Mammary epithelial cell (primary cell): ENCODE measurements around the gene HSF2.

Source experiments
- CTCF ChIP-seq, 2 donors: IDR thresholded peaks in 1 of 2; conservative IDR thresholded peaks in 1 of 2; 2 replicates each; pipeline ENCODE4 v1.5.1; 2011 to 2012; ENCODE audit warnings: inconsistent platforms in 2 of 2, low read length in 2 of 2, mild to moderate bottlenecking in 2 of 2, control low read depth in 1 of 2, low read depth in 1 of 2; ENCODE audit not compliant: insufficient read depth in 1 of 2; ENCODE audit errors: extremely low read depth in 1 of 2
- EZH2 ChIP-seq: IDR thresholded peaks from 2 replicates; pipeline ENCODE4 v1.6.1; 2012; ENCODE audit warnings: low read length, inconsistent platforms, borderline replicate concordance

DNA sequence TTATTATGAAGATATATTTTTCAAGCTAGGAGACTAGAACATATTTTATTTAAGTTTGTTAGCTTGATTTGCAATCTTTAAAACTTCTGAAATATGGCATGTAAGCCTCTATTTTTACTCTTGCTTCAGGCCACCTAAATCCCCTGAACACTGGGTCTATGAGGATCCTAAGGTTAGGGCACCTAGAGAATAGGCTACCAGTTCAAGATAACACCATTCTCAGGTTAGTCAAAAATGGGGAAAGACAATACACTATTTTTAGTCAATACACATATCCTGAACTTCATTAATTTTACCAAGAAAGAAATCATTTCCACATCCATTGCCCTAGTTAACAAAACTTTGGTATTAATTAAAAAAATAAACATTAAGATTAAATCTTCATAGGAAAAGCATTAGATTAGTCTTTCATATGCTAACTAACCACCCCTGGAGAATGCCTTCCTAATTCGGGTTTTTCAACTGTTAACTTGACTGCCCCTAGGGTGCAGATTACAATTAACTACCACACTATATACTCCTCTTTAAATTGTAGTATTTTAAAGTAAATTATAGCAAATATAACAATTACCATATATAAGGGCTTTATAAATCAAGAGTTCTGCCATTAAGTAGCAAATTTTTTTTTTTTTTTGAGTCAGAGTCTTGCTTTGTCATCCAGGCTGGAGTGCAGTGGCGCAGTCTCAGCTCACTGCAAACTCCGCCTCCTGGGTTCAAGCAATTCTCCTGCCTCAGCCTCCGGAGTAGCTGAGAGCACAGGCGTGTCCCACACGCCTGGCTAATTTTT, 6.7 kb upstream of the HSF2 start:
- TF ChIP-seq CTCF (conservative IDR thresholded peaks at IDR 0.05 in 1 of 2, IDR thresholded peaks at IDR 0.05 in 1 of 2; ENCODE audit: extremely low read depth in 1 of 2, insufficient read depth in 1 of 2, low read depth in 1 of 2, low read length in 2 of 2) (no peak), EZH2 (no peak)
